Panc1 (cell line): Measurements from ENCODE around the gene RNF149.

Experiments used
- CTCF ChIP-seq: fragments of 450-650 bp; IDR thresholded peaks from 2 replicates; pipeline ENCODE4 v1.5.1; 2017; ENCODE audit warnings: mild to moderate bottlenecking
- POLR2AphosphoS5 ChIP-seq: IDR thresholded peaks from 2 replicates; pipeline ENCODE4 v1.6.1; 2012; ENCODE audit warnings: mild to moderate bottlenecking, low read depth, low read length, moderate library complexity
- SIN3A ChIP-seq: IDR thresholded peaks from 2 replicates; pipeline ENCODE4 v1.6.1; 2012; ENCODE audit warnings: low read depth, mild to moderate bottlenecking, low read length, moderate library complexity, borderline replicate concordance; ENCODE audit not compliant: insufficient read depth
- TF ChIP-seq, protein P1 (sequence below), 2 experiments: IDR thresholded peaks; 2 replicates each; pipeline ENCODE4 v1.6.1; 2011 to 2012; ENCODE audit warnings: low read depth in 2 of 2, control low read depth in 1 of 2, low read length in 1 of 2, mild to moderate bottlenecking in 1 of 2, moderate library complexity in 1 of 2; ENCODE audit not compliant: insufficient read depth in 1 of 2

DNA sequence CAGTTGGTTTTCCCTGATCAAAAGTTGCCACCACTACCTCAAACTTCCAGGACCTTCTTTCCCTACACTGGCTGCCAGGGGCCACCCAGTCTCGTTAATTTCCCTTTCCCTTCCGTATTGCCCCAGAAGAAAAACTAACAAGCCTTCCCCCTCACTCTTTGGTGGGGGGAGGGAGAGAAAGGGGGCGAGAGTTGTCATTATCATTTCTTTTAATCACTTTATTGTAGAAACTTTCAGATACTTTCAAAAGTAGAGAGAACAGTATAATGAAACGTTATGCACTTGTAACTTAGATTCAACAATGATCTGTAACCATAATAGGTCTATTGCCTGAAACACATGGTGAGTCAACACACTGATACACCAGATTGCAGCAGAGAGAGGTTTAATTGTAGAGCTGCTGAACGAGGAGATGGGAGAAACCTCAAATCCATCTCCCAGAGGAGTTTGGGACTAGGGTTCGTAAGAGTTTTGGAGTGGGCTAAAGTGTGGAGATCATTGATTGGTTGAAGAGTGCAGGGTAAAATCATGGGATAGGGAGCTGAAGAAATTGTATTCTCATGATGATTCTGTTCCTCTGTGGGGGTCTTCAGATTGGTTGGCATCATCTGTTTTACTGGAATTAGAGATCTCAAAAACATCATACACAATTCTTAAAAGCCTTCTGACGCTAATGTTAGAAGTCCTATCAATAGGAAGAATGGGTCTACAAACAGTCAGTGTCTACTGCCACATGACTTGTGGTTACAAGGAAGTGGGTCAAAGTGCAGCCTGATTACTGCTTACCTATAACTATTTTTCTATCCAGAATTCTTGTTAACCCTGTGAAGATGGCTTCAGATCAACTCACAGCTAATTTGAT lies 2.6 kb upstream of the RNF149 start:
- TF ChIP-seq CTCF, result no peak
- TF ChIP-seq, protein P1, sequence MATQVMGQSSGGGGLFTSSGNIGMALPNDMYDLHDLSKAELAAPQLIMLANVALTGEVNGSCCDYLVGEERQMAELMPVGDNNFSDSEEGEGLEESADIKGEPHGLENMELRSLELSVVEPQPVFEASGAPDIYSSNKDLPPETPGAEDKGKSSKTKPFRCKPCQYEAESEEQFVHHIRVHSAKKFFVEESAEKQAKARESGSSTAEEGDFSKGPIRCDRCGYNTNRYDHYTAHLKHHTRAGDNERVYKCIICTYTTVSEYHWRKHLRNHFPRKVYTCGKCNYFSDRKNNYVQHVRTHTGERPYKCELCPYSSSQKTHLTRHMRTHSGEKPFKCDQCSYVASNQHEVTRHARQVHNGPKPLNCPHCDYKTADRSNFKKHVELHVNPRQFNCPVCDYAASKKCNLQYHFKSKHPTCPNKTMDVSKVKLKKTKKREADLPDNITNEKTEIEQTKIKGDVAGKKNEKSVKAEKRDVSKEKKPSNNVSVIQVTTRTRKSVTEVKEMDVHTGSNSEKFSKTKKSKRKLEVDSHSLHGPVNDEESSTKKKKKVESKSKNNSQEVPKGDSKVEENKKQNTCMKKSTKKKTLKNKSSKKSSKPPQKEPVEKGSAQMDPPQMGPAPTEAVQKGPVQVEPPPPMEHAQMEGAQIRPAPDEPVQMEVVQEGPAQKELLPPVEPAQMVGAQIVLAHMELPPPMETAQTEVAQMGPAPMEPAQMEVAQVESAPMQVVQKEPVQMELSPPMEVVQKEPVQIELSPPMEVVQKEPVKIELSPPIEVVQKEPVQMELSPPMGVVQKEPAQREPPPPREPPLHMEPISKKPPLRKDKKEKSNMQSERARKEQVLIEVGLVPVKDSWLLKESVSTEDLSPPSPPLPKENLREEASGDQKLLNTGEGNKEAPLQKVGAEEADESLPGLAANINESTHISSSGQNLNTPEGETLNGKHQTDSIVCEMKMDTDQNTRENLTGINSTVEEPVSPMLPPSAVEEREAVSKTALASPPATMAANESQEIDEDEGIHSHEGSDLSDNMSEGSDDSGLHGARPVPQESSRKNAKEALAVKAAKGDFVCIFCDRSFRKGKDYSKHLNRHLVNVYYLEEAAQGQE (IDR thresholded peaks at IDR 0.05; ENCODE audit: insufficient read depth in 1 of 2, low read depth in 2 of 2, low read length in 1 of 2), result no peak
- TF ChIP-seq POLR2AphosphoS5, result no peak
- TF ChIP-seq SIN3A, result no peak
